LNCAP (cell line): Measurements from ENCODE around the gene HJURP.

Experiments
- TF ChIP-seq, protein P1 (sequence below): fragments of 450-650 bp; IDR thresholded peaks from 2 replicates; pipeline ENCODE4 v1.5.1; 2017; ENCODE audit warnings: mild to moderate bottlenecking

HJURP gene

DNA sequence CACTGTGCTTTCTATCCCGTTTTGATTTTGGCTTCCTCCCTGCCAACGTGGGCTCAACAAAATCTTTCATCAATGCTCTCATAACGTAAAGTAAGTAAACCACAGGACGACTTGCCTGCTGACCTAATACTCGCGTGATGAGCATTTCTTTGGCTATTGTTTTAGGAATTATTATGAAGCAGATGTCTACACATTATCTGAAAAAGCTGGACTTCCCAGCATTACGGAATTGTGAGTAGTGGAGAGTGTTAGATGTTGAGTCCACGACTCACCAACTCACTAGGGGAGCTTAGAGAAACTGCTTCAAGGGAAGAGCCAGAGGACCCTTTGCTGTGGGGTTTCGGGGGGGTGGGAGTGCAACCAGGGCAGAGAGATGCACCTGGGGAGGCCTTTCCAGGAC, 21.9 kb downstream of the HJURP start:
- TF ChIP-seq, protein P1, sequence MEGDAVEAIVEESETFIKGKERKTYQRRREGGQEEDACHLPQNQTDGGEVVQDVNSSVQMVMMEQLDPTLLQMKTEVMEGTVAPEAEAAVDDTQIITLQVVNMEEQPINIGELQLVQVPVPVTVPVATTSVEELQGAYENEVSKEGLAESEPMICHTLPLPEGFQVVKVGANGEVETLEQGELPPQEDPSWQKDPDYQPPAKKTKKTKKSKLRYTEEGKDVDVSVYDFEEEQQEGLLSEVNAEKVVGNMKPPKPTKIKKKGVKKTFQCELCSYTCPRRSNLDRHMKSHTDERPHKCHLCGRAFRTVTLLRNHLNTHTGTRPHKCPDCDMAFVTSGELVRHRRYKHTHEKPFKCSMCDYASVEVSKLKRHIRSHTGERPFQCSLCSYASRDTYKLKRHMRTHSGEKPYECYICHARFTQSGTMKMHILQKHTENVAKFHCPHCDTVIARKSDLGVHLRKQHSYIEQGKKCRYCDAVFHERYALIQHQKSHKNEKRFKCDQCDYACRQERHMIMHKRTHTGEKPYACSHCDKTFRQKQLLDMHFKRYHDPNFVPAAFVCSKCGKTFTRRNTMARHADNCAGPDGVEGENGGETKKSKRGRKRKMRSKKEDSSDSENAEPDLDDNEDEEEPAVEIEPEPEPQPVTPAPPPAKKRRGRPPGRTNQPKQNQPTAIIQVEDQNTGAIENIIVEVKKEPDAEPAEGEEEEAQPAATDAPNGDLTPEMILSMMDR = no peak

DNA sequence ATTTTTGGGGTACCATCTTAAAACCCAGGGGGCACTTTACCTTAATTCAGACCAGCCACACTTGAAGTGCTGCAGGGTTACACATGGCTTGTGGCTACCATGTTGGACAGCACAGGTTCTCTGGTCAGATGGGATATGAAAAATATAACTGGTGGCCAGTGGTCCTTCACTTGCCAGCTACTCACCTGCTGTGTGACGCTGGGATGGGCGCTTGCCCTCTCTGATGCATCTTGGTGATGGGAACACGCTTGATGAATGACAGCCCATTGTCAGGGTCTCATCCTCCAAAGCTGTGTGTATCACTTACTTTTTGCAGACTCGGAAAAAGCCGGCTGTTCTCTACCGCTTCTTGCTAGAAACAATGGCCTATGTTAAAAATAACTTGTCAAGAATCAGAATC, 22.5 kb downstream of the HJURP start:
- TF ChIP-seq, protein P1 = no peak

DNA sequence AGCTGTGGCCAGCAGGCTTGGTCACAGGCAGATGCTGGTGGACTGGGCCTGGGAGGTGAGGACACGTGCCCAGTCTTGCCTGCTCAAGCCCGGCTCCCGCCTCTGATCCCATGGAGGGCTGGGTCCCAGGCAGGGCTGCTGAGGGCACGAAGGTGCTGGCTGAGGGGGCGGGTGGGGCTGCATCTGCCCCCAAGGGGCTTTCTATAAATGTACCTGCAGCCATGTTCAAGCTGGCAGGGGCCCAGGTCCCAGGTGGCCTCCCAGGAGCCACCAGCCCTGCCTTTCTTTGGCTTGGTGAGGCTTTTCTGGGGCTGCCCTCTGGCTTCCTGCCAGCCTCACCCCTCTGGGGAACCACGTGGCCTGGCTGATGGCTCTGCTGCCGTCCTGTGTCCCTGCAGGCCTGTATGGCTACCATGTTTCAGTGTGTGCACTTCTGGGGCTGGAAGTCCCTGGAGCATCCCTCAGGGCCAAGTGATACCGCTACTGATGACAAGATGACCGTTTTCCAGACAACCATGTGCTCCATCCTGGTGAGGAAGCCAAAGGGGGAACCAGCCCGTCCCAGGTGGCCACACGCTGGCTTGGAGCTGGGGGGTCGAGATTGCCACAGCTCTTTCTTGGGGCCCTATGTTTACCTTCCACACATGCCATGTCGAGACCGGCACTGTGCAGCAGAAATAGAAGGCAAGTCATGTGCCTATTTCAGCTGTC, 23.2 kb downstream of the HJURP start:
- TF ChIP-seq, protein P1 = no peak

DNA sequence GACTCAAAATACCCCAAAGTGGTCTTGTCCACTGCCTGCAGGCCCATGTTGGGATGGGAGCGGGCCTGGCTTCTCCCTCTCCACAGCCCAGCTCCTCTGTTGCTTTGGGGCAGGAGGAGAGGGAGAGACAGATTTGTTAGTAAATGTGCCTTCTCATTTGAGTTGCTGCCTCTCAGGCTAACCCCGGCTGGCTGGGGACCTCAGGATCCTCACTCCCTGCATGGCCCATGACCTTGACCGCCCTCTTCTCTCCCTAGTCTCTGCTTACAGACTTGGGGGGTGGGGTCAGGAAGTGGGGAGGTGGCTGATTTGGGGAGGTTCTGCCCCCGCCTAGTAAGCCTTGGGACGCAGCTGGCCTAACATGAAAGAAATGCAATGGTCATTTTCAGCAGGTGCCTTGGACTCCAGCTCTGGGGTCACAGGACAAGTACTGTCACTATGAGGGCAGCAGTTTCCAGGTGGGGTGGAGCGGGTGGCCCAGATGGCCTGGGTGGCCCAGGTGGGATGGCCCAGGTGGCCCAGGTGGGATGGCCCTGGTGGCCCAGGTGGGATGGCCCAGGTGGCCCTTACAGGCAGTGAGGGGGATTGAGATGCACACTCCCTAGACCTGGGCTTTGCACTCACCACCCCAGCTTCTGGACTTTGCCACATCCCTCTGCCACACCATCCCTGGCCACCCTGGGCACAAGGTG, 24.1 kb downstream of the HJURP start:
- TF ChIP-seq, protein P1 = no peak

DNA sequence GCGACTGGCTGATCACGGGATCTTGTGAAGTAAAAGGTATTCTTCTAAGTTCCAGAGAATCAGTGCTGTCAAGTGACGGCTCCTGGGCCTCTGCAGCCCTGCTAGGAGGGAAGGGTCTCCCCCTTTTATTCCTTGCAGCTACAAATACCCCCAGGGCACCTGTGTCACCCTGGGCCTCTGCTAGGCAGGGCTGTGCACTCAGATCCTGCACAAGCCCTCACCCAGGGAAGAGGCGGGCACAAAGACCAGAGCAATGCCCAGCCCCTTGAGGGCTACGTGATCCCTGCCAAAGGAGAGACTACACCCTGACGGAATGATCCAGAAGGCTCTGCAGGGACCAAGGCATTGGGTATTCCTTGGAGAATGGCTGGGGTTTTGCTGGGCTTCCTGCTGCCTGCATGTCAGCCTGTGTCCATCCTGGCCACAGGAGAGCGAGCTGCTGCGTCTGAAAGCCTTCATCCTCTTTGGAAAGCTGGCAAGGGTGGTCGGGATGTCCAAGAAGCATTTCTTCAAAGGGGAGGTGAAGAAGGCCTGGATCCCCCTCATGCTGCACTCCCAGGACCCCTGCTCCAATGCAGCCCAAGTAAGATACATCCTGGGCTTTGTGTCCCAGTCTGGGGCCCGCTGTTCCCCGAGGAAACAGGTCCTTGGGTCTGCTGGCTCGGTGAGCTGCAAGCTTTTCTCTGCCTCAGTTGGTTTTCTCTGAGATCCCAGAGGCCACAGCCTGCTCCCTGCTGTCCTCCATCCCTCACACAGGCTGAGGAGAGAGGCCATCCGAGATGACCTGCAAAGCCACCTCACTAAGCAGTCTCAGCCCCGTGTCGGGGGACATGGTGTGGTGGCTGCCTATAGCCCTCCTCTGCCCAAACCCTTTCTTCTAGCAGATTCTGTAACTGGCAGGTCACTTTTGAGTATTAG, 24.9 kb downstream of the HJURP start:
- TF ChIP-seq, protein P1 = no peak

DNA sequence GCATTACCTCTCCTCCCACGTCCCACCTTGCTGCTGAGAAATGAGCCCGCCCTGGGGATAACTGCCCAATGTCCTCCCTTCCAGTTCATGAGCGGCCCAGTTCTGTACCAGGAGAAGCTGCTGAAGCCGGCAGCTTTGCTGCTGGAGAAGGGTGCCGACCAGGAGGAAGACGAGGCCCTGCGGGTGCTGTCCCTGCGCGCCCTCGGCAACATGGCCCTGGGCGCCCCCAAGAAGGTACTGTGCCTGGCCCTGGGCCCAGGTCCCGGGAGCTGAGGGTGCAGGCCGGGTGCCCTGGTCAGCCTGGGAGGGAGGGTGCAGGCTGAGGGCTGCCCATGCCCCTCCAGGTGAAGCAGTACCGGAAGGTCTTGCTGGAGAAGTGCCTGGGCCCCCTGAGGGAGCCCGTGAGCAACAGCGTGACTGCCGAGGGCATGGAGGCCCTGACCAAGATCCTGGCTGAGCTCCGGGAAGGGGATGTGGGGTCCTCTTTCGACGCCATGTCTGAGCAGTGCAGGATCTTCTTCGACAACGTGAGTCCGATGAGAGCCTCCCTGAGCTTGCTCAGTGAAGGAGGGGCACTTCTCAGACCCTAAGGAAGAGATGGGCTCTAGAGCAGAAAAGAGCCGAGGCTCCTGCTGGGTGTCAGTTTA, 25.7 kb downstream of the HJURP start:
- TF ChIP-seq, protein P1 = no peak

DNA sequence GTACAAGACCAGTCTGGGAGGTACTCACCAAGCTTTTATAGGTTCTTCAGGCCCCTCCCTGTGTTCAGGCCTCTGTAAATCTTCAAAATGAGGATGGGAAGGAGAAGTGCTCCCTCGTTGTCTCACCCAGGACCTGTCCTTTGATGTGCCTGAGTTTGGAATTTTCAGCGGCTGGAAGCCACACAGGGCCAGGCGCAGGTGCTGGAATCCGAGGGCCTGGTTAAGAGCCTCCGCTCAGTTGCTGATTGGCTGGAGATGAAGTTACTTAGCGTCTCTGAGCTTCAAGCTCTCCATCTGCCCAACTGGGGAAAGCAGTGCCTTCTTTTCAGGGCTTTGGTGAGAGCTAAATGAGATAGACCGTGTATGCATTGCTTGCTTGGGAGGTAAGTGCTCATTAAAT, 30.0 kb downstream of the HJURP start:
- TF ChIP-seq, protein P1 = no peak
